Stimulated activated CD4-positive, alpha-beta T cell treated with anti-CD3 and anti-CD28 coated beads, TNF-alpha, amount 100 ng/mL, for 1 hour (primary cell): ENCODE measurements around the gene PRPF31.

Experiments used
- DNase-seq, 3 donors: peaks; one replicate each; pipeline ENCODE4 v3.0.0-alpha.2; 2020; ENCODE audit warnings: low read depth in 3 of 3, low spot score in 1 of 3

The PRPF31 gene

GRCh38 chr19:54106716-54107115 lies 8.8 kb upstream of the PRPF31 start:
- DNase-seq = no peak

- DNase-seq = no peak
These were observed 7.6 kb upstream of the PRPF31 start for GRCh38 chr19:54107876-54108490.

- no peak for DNase-seq
These were observed 7.1 kb upstream of the PRPF31 start for GRCh38 chr19:54108496-54108895.

- no peak for DNase-seq
These were observed 5.9 kb upstream of the PRPF31 start for GRCh38 chr19:54109651-54110050.

DNA sequence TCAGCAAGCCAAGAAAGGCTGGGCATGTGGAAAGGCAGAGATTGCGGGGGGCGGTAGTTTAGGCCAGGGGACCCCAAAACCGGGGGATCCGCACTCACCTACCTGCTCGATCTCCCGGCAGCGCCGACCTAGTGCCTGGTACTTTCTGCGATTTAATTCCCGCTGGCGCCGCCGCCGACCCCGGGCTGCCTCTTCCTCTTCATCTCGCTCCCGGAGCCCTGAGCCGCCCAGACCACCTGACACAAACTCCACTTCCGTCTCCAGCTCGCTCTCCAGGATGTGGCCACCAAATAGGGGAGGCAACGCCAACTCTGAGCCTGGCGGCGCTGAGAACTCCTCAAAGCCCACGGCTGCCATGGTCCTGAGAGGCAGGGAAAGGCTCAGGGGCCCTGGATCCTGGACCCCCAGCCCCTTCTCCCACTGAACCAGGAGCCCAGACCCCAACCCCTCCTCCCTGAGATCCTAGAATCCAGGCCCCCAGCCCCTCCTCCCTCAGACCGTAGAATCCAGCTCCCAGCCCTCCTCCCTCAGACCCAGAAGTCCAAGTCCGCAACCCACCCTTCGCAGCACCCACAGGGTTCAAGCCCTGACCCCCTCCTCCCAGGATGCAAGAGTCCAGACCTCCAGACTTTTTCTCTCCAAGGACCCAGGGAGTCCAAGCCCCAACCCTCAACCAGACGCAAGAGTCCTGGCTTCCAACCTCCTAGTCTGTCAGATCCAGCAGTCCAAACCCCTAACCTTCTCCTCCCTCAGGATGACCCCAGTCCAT lies 1.0 kb upstream of the PRPF31 start:
- DNase-seq = no peak

DNA sequence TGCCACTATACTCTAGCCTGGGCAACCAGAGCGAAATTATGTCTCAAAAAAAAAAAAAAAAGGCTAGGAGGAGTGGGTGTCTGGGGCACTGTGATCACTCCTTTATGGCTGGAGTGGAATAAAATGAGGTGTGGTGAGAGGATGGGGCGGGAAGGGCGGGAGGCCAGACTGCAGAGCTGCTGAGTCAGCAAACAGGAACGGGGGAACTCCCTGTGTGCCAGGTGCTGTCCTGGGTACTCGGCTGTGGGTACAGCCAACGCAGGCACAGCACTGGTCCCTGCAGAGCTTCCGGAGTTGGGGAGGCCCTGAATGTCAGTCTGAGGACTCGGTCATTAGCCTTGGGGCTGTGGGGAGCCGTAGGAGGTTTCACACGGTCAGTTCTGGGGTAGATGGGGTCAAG lies 5.7 kb downstream of the PRPF31 start:
- DNase-seq = no peak

DNA sequence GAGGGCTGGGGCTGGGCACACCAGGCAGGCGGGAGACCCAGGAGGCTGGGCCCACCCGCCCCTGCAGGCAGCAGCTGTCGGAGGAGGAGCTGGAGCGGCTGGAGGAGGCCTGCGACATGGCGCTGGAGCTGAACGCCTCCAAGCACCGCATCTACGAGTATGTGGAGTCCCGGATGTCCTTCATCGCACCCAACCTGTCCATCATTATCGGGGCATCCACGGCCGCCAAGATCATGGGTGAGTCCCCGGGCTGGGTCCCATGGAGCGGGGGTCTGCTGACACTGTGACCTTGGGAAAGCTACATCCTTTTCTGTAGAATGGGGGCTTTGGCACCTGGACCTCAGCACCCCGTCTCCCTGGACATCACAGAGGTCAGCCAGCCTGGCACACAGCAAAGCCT lies 8.1 kb downstream of the PRPF31 start:
- DNase-seq = no peak

DNA sequence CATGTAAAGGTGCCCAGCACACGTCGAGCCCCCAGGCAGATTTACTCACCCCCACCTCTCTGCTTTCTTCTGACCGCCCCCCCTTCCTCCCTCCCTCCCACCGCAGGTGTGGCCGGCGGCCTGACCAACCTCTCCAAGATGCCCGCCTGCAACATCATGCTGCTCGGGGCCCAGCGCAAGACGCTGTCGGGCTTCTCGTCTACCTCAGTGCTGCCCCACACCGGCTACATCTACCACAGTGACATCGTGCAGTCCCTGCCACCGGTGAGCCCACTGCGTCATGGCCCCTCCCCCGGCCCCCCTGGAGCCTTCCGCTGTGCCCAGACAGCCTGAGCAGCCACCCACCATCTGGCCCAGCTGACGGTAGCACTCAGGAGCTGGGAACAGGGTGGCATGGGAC lies 8.8 kb downstream of the PRPF31 start:
- no peak for DNase-seq

DNA sequence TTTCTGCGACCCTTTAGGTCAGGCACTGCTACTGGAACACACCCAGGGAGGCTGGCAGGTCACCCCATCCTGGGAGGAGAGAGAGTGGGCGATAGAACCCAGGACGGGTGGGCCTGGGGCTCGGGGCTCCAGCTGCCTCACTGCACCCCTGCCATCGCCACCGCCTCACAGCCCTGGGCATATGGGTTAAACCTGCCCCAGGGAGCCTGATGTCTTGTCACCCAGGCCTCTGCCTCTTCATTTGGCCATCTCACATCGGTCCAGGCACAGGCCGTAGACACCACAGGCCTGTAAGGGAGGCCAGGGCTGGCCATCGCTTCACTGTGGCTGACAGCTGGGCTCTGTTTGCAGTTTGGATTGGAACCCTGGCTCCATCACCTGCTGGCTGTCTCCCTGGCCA lies 10.2 kb downstream of the PRPF31 start:
- no peak for DNase-seq

DNA sequence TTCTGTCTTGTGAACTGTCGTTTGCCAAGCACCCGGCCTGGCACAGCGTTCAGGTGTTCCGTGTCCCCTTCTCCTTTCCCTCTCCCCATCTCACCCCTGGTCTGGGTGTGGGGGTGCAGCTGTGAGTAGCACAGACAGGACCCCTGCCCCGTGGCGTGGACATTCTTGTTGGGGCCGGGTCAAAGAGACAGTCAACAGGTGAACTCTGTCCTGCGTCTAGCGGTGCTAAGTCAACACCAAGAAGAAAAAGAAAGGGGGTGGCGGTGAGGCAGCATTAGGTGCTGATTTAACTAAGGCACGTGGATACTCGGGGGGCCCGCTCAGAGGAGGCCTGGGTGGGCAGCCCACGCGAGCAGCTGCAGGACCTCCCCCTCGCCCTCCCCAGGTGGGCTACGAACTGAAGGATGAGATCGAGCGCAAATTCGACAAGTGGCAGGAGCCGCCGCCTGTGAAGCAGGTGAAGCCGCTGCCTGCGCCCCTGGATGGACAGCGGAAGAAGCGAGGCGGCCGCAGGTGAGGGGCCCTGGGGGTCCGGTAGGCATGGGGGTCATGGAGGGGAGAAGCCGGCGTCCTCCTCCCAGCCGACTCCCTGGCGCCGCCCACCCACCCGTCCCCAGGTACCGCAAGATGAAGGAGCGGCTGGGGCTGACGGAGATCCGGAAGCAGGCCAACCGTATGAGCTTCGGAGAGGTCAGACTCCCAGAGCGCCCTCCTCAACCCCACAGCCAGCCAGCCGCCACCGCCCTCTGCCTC lies 12.3 kb downstream of the PRPF31 start:
- no peak for DNase-seq

GRCh38 chr19:54128441-54128725 lies 12.8 kb downstream of the PRPF31 start:
- DNase-seq = no peak

DNA sequence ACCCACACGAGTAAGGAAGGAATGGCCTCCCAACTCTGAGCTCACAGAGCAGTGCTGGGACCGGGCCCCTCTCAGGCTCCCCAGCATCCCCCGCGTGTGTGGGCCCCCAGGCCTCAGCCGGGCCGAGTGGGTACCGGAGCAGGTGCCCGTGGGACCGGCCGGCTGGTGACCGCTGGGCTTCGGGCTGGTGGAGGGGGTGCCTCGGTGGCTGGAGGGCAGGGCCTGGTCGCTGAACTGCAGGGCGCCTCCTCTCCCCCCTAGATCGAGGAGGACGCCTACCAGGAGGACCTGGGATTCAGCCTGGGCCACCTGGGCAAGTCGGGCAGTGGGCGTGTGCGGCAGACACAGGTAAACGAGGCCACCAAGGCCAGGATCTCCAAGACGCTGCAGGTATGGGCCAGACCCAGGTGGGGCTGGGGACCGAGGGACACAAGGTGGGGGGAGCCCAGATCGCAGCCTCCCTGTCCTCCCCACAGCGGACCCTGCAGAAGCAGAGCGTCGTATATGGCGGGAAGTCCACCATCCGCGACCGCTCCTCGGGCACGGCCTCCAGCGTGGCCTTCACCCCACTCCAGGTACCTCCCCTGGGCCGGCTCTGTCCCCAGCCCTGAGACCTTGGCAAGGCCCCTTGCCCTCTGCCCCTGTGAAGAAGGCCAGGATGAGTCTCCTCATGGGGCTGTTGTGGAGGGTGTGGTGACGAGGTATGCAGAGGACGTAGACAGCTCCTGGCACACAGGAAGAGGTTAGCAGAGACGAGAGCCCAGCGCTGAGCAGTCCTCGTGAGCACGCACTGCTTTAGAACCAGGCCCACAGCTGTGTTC lies 13.5 kb downstream of the PRPF31 start:
- DNase-seq = no peak

- no peak for DNase-seq
These were observed 14.1 kb downstream of the PRPF31 start for GRCh38 chr19:54129617-54129996.

DNA sequence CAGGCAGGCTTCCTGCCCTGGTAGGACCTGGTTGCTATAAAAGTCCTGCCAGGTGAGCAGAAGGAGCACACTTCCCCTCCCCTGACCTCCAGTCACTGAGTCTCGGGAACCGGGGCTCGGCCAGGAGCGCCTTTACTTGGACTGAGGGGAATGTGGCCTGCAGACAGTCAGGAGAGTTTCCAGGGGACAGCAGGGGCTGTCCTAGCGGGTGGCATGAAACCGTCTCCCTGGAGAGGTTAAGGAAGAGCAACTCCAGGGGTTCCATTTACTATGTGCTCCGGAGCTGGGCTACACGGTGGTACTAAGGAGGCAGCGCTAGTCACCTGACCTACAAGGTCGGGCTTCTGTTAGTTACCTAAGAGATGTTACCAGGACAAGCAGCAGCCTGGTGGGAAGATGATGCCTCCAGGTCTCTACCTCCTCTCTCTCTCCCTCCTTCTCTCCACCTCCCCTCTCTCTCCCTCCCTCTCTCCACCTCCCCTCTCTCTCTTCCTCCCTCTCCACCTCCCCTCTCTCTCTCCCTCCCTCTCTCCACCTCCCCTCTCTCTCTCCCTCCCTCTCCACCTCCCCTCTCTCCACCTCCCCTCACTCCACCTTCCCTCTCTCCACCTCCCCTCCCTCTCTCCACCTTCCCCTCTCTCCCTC lies 17.9 kb downstream of the PRPF31 start:
- no peak for DNase-seq

GRCh38 chr19:54133957-54134590 lies 18.5 kb downstream of the PRPF31 start:
- DNase-seq = no peak

GRCh38 chr19:54136086-54136863 lies 20.7 kb downstream of the PRPF31 start:
- no peak for DNase-seq

DNA sequence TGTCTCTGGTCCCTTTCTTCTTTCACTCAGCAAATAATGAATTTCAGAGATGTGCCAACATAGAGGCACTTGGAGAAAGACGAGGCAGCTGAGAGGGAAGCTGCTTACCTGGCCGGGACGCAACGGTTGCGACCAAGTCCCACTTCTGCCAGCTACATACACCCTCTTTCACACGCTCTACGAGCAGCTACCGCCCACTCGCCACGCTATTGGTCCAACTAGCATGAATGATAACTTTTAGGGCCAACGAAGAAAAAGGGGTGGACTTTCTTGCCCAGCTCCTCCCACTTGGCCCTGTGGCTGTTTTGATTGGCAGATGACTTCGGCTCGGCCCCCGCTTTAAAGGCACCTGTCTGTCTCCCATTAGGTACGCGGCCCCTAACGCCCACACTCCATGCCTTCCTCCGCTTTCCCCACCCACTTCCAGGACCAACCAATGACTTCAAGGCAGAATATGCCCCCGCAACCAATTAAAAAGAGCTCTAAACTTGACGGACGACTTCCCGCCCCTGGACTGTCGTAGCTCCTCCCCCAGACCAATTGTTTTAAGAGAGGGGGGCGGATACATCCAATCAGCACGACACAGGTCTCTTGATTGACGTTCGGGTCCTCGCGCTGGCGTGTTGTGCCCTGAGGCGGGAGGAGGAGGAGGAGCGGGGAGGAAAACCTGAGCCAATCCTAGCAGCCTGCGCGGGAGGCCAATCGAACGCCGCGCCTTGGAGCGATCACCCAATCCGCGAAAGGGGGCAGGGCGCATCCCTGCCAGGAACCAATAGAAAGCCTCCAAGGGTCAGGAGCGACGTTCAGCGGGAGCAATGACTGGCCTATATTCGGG lies 21.5 kb downstream of the PRPF31 start:
- DNase-seq = peak; percentile 91 to 99 (median 98)

GRCh38 chr19:54137699-54138488 lies 22.3 kb downstream of the PRPF31 start, which contains the start of gene CNOT3:
Gene CNOT3, plus strand, starts transcription at chr19:54137762. Its CDS starts 5,217 bp downstream, at chr19:54142979.
- no peak for DNase-seq
